H1 (cell line): Measurements from ENCODE around the gene ENPP4. TPM values are rescaled to one million over a fixed set of nuclear protein-coding genes. Genes with fewer than 3 reads are reported as not detected.

Experiments
- CTCF ChIA-PET: fragments of 300-600 bp; sonication (Branson Sonifier 250); formaldehyde crosslinking; loops from one replicate; lab custom pipeline; 2021; ENCODE audit not compliant: partially characterized antibody; lab: Charles Lee
- POLR2A ChIA-PET: fragments of 300-600 bp; sonication (Branson Sonifier 250); formaldehyde crosslinking; loops from one replicate; lab custom pipeline; 2021; ENCODE audit warnings: inconsistent platforms; ENCODE audit not compliant: partially characterized antibody; lab: Charles Lee
- DNase-seq, 2 experiments: peaks; one replicate each; pipeline versions ENCODE4 v3.0.0 to v3.0.0-alpha.2; 2010 to 2022; ENCODE audit warnings: low spot score in 2 of 2, low read depth in 1 of 2, mixed read lengths in 1 of 2
- FAIRE-seq: peaks from 2 replicates; lab custom pipeline; 2011; peaks lifted over from hg19 to GRCh38; lab: Jason Lieb, UNC
- H2AFZ ChIP-seq: 2 replicates; pipeline ENCODE4 v1.8.1; 2012; ENCODE audit warnings: low read length, inconsistent platforms
- H2AK5ac ChIP-seq: 2 replicates; pipeline ENCODE4 v1.6.1; 2013; ENCODE audit warnings: low read depth, low read length
- H2BK120ac ChIP-seq: replicated peaks from 2 replicates; pipeline ENCODE3; 2013; ENCODE audit warnings: low read depth, low read length, inconsistent platforms
- H2BK12ac ChIP-seq: 2 replicates; pipeline ENCODE4 v1.6.1; 2013; ENCODE audit warnings: low read depth, low read length
- H2BK15ac ChIP-seq: 2 replicates; pipeline ENCODE4 v1.6.1; 2013; ENCODE audit warnings: low read length
- H2BK20ac ChIP-seq: 2 replicates; pipeline ENCODE4 v1.6.1; 2013; ENCODE audit warnings: low read length
- H2BK5ac ChIP-seq: 2 replicates; pipeline ENCODE4 v1.6.1; 2013; ENCODE audit warnings: low read depth, low read length
- H3K14ac ChIP-seq: 2 replicates; pipeline ENCODE4 v1.6.1; 2013; ENCODE audit warnings: inconsistent platforms; ENCODE audit not compliant: insufficient read length
- H3K18ac ChIP-seq: 2 replicates; pipeline ENCODE4 v1.6.1; 2013; ENCODE audit warnings: low read length; ENCODE audit errors: extremely low read depth
- H3K23ac ChIP-seq: 2 replicates; pipeline ENCODE4 v1.6.1; 2013; ENCODE audit warnings: inconsistent platforms; ENCODE audit not compliant: insufficient read length
- H3K23me2 ChIP-seq: 2 replicates; pipeline ENCODE4 v1.6.1; 2013; ENCODE audit warnings: low read depth, low read length
- H3K27ac ChIP-seq: 2 replicates; pipeline ENCODE4 v1.6.1; 2011; ENCODE audit warnings: low read depth, low read length, inconsistent platforms
- H3K27me3 ChIP-seq, 4 experiments: replicated peaks in 1 of 4; 1 replicate in 1 of 4; 2 replicates in 3 of 4; pipeline versions ENCODE4 v1.6.1 to v1.8.1; 2011 to 2013; ENCODE audit warnings: low read length in 3 of 4, mild to moderate bottlenecking in 3 of 4, inconsistent platforms in 2 of 4, mixed read lengths in 2 of 4, moderate library complexity in 1 of 4; ENCODE audit not compliant: control insufficient read depth in 3 of 4, insufficient read depth in 3 of 4; ENCODE audit errors: extremely low read depth in 1 of 4
- H3K36me3 ChIP-seq, 4 experiments: 2 replicates each; pipeline versions ENCODE4 v1.6.1 to v1.8.1; 2011 to 2013; ENCODE audit warnings: mild to moderate bottlenecking in 4 of 4, low read length in 3 of 4, moderate library complexity in 2 of 4, control low read depth in 1 of 4, inconsistent platforms in 1 of 4; ENCODE audit not compliant: insufficient read depth in 4 of 4, control insufficient read depth in 2 of 4
- H3K4ac ChIP-seq: replicated peaks from 2 replicates; pipeline ENCODE3; 2013; ENCODE audit warnings: low read length, low read depth, mixed read lengths, inconsistent platforms; ENCODE audit not compliant: insufficient read length
- H3K4me1 ChIP-seq, 4 experiments: replicated peaks in 1 of 4; 1 replicate in 1 of 4; 2 replicates in 3 of 4; pipeline versions ENCODE4 v1.6.1 to v1.8.1; 2011 to 2013; ENCODE audit warnings: low read length in 3 of 4, inconsistent platforms in 2 of 4, mixed read lengths in 1 of 4; ENCODE audit not compliant: insufficient read depth in 4 of 4, control insufficient read depth in 3 of 4
- H3K4me2 ChIP-seq, 2 experiments: 2 replicates each; pipeline versions ENCODE4 v1.6.1 to v1.8.1; 2011 to 2013; ENCODE audit warnings: low read depth in 2 of 2, low read length in 2 of 2, control low read depth in 1 of 2, inconsistent platforms in 1 of 2, mild to moderate bottlenecking in 1 of 2; ENCODE audit not compliant: insufficient read depth in 1 of 2
- H3K4me3 ChIP-seq, 4 experiments: fragments of 200-600, 300-600 bp in 1 of 4; sonication (generic), shearing (Covaris generic), sonication (Bioruptor Twin) in 1 of 4; 2 replicates each; pipeline versions ENCODE4 v1.5.1 to v1.8.1; 2011 to 2016; ENCODE audit warnings: low read length in 4 of 4, low read depth in 3 of 4, control low read depth in 2 of 4, inconsistent platforms in 2 of 4, mild to moderate bottlenecking in 2 of 4, mixed read lengths in 1 of 4, moderate library complexity in 1 of 4; ENCODE audit not compliant: insufficient read depth in 2 of 4; ENCODE audit errors: extremely low read depth in 1 of 4
- H3K56ac ChIP-seq: replicated peaks from 2 replicates; pipeline ENCODE3; 2013; ENCODE audit warnings: low read depth, mild to moderate bottlenecking, mixed read lengths, low read length, inconsistent platforms; ENCODE audit not compliant: insufficient read length
- H3K79me1 ChIP-seq: 2 replicates; pipeline ENCODE4 v1.6.1; 2013; ENCODE audit warnings: low read depth, low read length, control low read depth
- H3K79me2 ChIP-seq, 2 experiments: 2 replicates each; pipeline versions ENCODE4 v1.6.1 to v1.8.1; 2012 to 2013; ENCODE audit warnings: low read length in 2 of 2, mild to moderate bottlenecking in 2 of 2, inconsistent platforms in 1 of 2; ENCODE audit not compliant: insufficient read depth in 2 of 2, control insufficient read depth in 1 of 2
- H3K9ac ChIP-seq, 4 experiments: replicated peaks in 1 of 4; 1 replicate in 1 of 4; 2 replicates in 3 of 4; pipeline versions ENCODE4 v1.6.1 to v1.8.1; 2011 to 2013; ENCODE audit warnings: low read depth in 3 of 4, low read length in 3 of 4, control low read depth in 2 of 4, mild to moderate bottlenecking in 2 of 4, moderate library complexity in 2 of 4, inconsistent platforms in 1 of 4; ENCODE audit errors: extremely low read depth in 1 of 4
- H3K9me3 ChIP-seq, 2 experiments: 2 replicates each; pipeline versions ENCODE4 v1.6.1 to v1.8.1; 2012 to 2013; ENCODE audit warnings: mild to moderate bottlenecking in 2 of 2, moderate library complexity in 2 of 2, control low read depth in 1 of 2, inconsistent platforms in 1 of 2, low read depth in 1 of 2, low read length in 1 of 2, mixed read lengths in 1 of 2; ENCODE audit not compliant: insufficient read depth in 2 of 2
- H4K20me1 ChIP-seq, 2 experiments: replicated peaks in 1 of 2; 2 replicates each; pipeline versions ENCODE3 to v1.8.1; 2011 to 2013; ENCODE audit warnings: inconsistent platforms in 2 of 2, low read length in 2 of 2, mild to moderate bottlenecking in 1 of 2; ENCODE audit not compliant: insufficient read depth in 2 of 2, control insufficient read depth in 1 of 2
- H4K5ac ChIP-seq: 2 replicates; pipeline ENCODE4 v1.6.1; 2013; ENCODE audit warnings: low read length, low read depth, mixed read lengths, inconsistent platforms; ENCODE audit not compliant: insufficient read length
- H4K8ac ChIP-seq: 2 replicates; pipeline ENCODE4 v1.8.0; 2013; ENCODE audit warnings: mild to moderate bottlenecking, moderate library complexity, low read length, inconsistent platforms; ENCODE audit not compliant: insufficient read depth; ENCODE audit errors: extremely low read depth
- H4K91ac ChIP-seq: replicated peaks from 2 replicates; pipeline ENCODE3; 2013; ENCODE audit warnings: low read length, mixed read lengths, inconsistent platforms; ENCODE audit not compliant: insufficient read length
- BCL11A ChIP-seq, 2 experiments: IDR thresholded peaks; one replicate each; pipeline ENCODE4 v1.6.1; 2011; ENCODE audit warnings: low read depth in 2 of 2, low read length in 2 of 2, mild to moderate bottlenecking in 2 of 2
- CBX5 ChIP-seq: fragments of 300-800, 300-1000 bp; sonication (generic); IDR thresholded peaks from 2 replicates; pipeline ENCODE4 v1.7.1; 2016; ENCODE audit warnings: antibody characterized with exemption, low read length, low read depth
- CEBPB ChIP-seq: IDR thresholded peaks from 2 replicates; pipeline ENCODE4 v1.6.1; 2012; ENCODE audit warnings: low read depth, low read length
- CHD1 ChIP-seq: IDR thresholded peaks from 2 replicates; pipeline ENCODE4 v1.6.1; 2012; ENCODE audit warnings: low read depth, low read length, improper control_type of control experiment
- CTCF ChIP-seq, 3 experiments: IDR thresholded peaks; 1 replicate in 2 of 3; 2 replicates in 1 of 3; pipeline versions ENCODE4 v1.5.1 to v1.6.1; 2011; ENCODE audit warnings: low read length in 3 of 3, mild to moderate bottlenecking in 3 of 3, inconsistent platforms in 2 of 3, low read depth in 1 of 3, moderate library complexity in 1 of 3; ENCODE audit not compliant: insufficient read depth in 1 of 3; ENCODE audit errors: control extremely low read depth in 1 of 3
- KDM5A ChIP-seq: fragments of 200-600 bp; IDR thresholded peaks from 2 replicates; pipeline ENCODE4 v1.7.1; 2012; ENCODE audit warnings: mild to moderate bottlenecking, low read length, inconsistent platforms, mixed read lengths
- PHF8 ChIP-seq: fragments of 200-600 bp; sonication (generic); conservative IDR thresholded peaks from 2 replicates; pipeline ENCODE4 v1.7.1; 2012; ENCODE audit warnings: low read depth, mild to moderate bottlenecking, inconsistent platforms, low read length, moderate library complexity
- POLR2A ChIP-seq, 2 experiments: IDR thresholded peaks; 1 replicate in 1 of 2; 2 replicates in 1 of 2; pipeline ENCODE4 v1.6.1; 2011; ENCODE audit warnings: low read depth in 2 of 2, low read length in 2 of 2, mild to moderate bottlenecking in 2 of 2; ENCODE audit errors: control extremely low read depth in 1 of 2
- SIN3A ChIP-seq, 2 experiments: IDR thresholded peaks in 1 of 2; conservative IDR thresholded peaks in 1 of 2; 2 replicates each; pipeline ENCODE4 v1.6.1; 2011 to 2012; ENCODE audit warnings: low read length in 2 of 2, improper control_type of control experiment in 1 of 2, low read depth in 1 of 2, mild to moderate bottlenecking in 1 of 2
- SP4 ChIP-seq: IDR thresholded peaks from 2 replicates; pipeline ENCODE4 v1.6.1; 2012; ENCODE audit warnings: low read length, inconsistent platforms
- SRF ChIP-seq: IDR thresholded peaks from 2 replicates; pipeline ENCODE4 v1.6.1; 2011; ENCODE audit warnings: mild to moderate bottlenecking, low read depth, low read length, moderate library complexity
- TEAD4 ChIP-seq: IDR thresholded peaks from 2 replicates; pipeline ENCODE4 v1.6.1; 2012; ENCODE audit warnings: low read depth, low read length, inconsistent platforms, mixed read lengths
- WGBS, 2 experiments: shearing (Covaris generic) in 1 of 2; methylation state at CpG; one replicate each; pipeline versions ENCODE4 v1.1.6 to v1.1.7; 2013 to 2015; ENCODE audit warnings: low lambda C conversion rate in 2 of 2, mixed read lengths in 2 of 2, inconsistent platforms in 1 of 2, low coverage in 1 of 2, missing lambda C conversion rate in 1 of 2; ENCODE audit not compliant: insufficient replicate concordance in 2 of 2, insufficient coverage in 1 of 2, insufficient read length in 1 of 2; ENCODE audit errors: extremely low coverage in 1 of 2, missing lambda C conversion rate in 1 of 2; 5-methylcytosine and 5-hydroxymethylcytosine counted together
- polyA plus RNA-seq, 7 experiments: library from polyadenylated mRNA; depleted of rRNA in 3 of 7; stranded (reverse) in 5 of 7; unstranded in 2 of 7; fragments of >200 nt in 5 of 7; fragments of 200-250 nt in 2 of 7; gene quantifications; 1 replicate in 5 of 7; 2 replicates in 1 of 7; 4 replicates in 1 of 7; pipeline versions ENCODE4 v1.2.1 to v1.2.3, GENCODE V29; 2011 to 2013; ENCODE audit warnings: missing spikeins in 2 of 7, mixed read lengths in 2 of 7
- total RNA-seq: library from RNA; stranded (reverse); fragmentation: NEBNext Ultra II Directional; extraction: Animal tissue kit (Norgen Biotek cat#: 25700); gene quantifications from 2 replicates; pipeline ENCODE4 v1.2.1, GENCODE V29; 2021

ENPP4 gene
- total and polyA plus RNA-seq, 2 of the 8 experiments (the other 6 are each of a cell fraction or from before 2014, with no cell fraction given): 2.0 to 4.4 TPM

GRCh38 chr6:46128476-46128875, 1.3 kb upstream of the ENPP4 start:
- no peak overlapping the region for H2AFZ ChIP-seq
- H4K8ac ChIP-seq: no peak overlapping the region
- H3K4me3 ChIP-seq: 0 out of 8 replicates have a peak overlapping the region, but pooled peaks of 1 of the 4 experiments have one; percentile 99
- H3K27ac ChIP-seq: no peak overlapping the region
- peak overlapping the region in 1 of 2 experiments; percentile 85; a peak in 1 of 4 replicates for H3K4me2 ChIP-seq
- no peak overlapping the region for H3K23ac ChIP-seq
- H3K79me1 ChIP-seq: no peaks in the 10 kb centered on the region
- no peak overlapping the region for H4K91ac ChIP-seq
- no peak overlapping the region for H2BK20ac ChIP-seq
- no peaks in the 10 kb centered on the region for H3K36me3 ChIP-seq
- DNase-seq (no peak), FAIRE-seq (no peak)
- H3K4me1 ChIP-seq: peaks cover 0 to 2% (median 0%) of the 10 kb centered on the region in 4 experiments; a peak in 1 of 7 replicates
- ChIA-PET POLR2A (no interaction called here), CTCF (interaction anchor here (0.5 to 1.5 kb wide), 4 partner anchors 10 to 813 kb away, joined by 3 to 4 read pairs (median 3); partner anchors contain the start of gene RCAN2)
- no peak overlapping the region for H4K5ac ChIP-seq
- no peak overlapping the region for H2BK12ac ChIP-seq
- H2BK5ac ChIP-seq: no peak overlapping the region
- no peaks in the 10 kb centered on the region for H3K79me2 ChIP-seq
- H3K9me3 ChIP-seq: no peaks in the 10 kb centered on the region
- H3K14ac ChIP-seq: no peak overlapping the region
- H3K4ac ChIP-seq: no peak overlapping the region
- no peak overlapping the region for H3K9ac ChIP-seq
- peaks cover 0 to 3% (median 1%) of the 10 kb centered on the region in 4 experiments; a peak in 1 of 7 replicates for H3K27me3 ChIP-seq
- no peaks in the 10 kb centered on the region for H4K20me1 ChIP-seq
- H2AK5ac ChIP-seq: no peak overlapping the region
- H2BK120ac ChIP-seq: no peak overlapping the region
- 95% methylated on average over 3 of the region's 3 CpGs; no CpG with 5 or more reads in 1 of the 2 experiments for WGBS, 2 experiments
- peaks cover 10% of the 10 kb centered on the region for H3K23me2 ChIP-seq
- H3K18ac ChIP-seq: no peak overlapping the region
- no peak overlapping the region for H2BK15ac ChIP-seq
- H3K56ac ChIP-seq: no peak overlapping the region
- no peak for TF ChIP-seq CEBPB
- TF ChIP-seq TEAD4: no peak
- no peak for TF ChIP-seq CTCF (IDR thresholded peaks at IDR 0.05; ENCODE audit: control extremely low read depth in 1 of 3, insufficient read depth in 1 of 3, low read depth in 1 of 3, low read length in 3 of 3)
- TF ChIP-seq CHD1: no peak
- TF ChIP-seq SIN3A (conservative IDR thresholded peaks at IDR 0.05 in 1 of 2, IDR thresholded peaks at IDR 0.05 in 1 of 2; ENCODE audit: low read depth in 1 of 2, low read length in 2 of 2): no peak
- no peak for TF ChIP-seq BCL11A (IDR thresholded peaks at IDR 0.05; ENCODE audit: low read depth in 2 of 2, low read length in 2 of 2)
- no peak for TF ChIP-seq POLR2A (IDR thresholded peaks at IDR 0.05; ENCODE audit: control extremely low read depth in 1 of 2, low read depth in 2 of 2, low read length in 2 of 2)
- TF ChIP-seq KDM5A: no peak
- no peak for TF ChIP-seq SP4
- no peak for TF ChIP-seq CBX5
- no peak for TF ChIP-seq PHF8
- TF ChIP-seq SRF: no peak
